SK-N-SH (cell line): ENCODE results near the gene CCL27. TPM values are rescaled to one million over a fixed set of nuclear protein-coding genes. Genes with fewer than 3 reads are reported as not detected.

Source experiments
- CTCF ChIA-PET: fragments of 300-600, 350-600 bp; formaldehyde crosslinking; extraction: SDS; loops from one replicate; lab custom pipeline; 2021; lab: Yijun Ruan, JAX
- POLR2A ChIA-PET: fragments of 350-600 bp; sonication (Branson Sonifier 250); formaldehyde crosslinking; extraction: SDS; loops from one replicate; lab custom pipeline; 2020; ENCODE audit warnings: antibody characterized with exemption, inconsistent platforms; lab: Yijun Ruan, JAX
- DNase-seq: peaks from one replicate; pipeline ENCODE4 v3.0.0; 2012
- H2AFZ ChIP-seq: fragments of 200-600 bp; sonication (generic); 2 replicates; pipeline ENCODE4 v1.8.1; 2016; ENCODE audit warnings: antibody characterized with exemption, mild to moderate bottlenecking, low read depth
- H3F3A ChIP-seq: fragments of 200-600 bp; sonication (generic); replicated peaks from 2 replicates; pipeline ENCODE3; 2016; ENCODE audit warnings: antibody characterized with exemption, mild to moderate bottlenecking; ENCODE audit not compliant: insufficient read depth
- H3K27ac ChIP-seq, 2 experiments: fragments of 200-500 bp in 1 of 2; fragments of 200-600 bp in 1 of 2; sonication (Bioruptor generic) in 1 of 2; sonication (generic), shearing (Covaris generic) in 1 of 2; 2 replicates each; pipeline versions ENCODE4 v1.5.1 to v1.6.1; 2014 to 2016; ENCODE audit warnings: low read depth in 2 of 2, inconsistent platforms in 1 of 2, low read length in 1 of 2, mild to moderate bottlenecking in 1 of 2, mixed read lengths in 1 of 2
- H3K27me3 ChIP-seq: fragments of 200-600 bp; sonication (generic), shearing (Covaris generic); 2 replicates; pipeline ENCODE4 v1.6.1; 2016; ENCODE audit warnings: mixed run types; ENCODE audit not compliant: insufficient read depth
- H3K36me3 ChIP-seq, 2 experiments: fragments of 200-500 bp in 1 of 2; fragments of 200-600 bp in 1 of 2; sonication (Bioruptor generic) in 1 of 2; sonication (generic) in 1 of 2; replicated peaks in 1 of 2; 2 replicates each; pipeline versions ENCODE3 to v1.5.1; 2014 to 2016; ENCODE audit warnings: low read length in 1 of 2, mild to moderate bottlenecking in 1 of 2; ENCODE audit not compliant: insufficient read depth in 2 of 2, control insufficient read depth in 1 of 2
- H3K4me1 ChIP-seq, 2 experiments: fragments of 200-500 bp in 1 of 2; fragments of 200-600 bp in 1 of 2; sonication (Bioruptor generic) in 1 of 2; sonication (generic), shearing (Covaris generic) in 1 of 2; 2 replicates each; pipeline versions ENCODE4 v1.5.1 to v1.6.1; 2014 to 2016; ENCODE audit warnings: low read depth in 1 of 2, low read length in 1 of 2, mixed run types in 1 of 2; ENCODE audit not compliant: insufficient read depth in 2 of 2, control insufficient read depth in 1 of 2
- H3K4me2 ChIP-seq: fragments of 200-600 bp; sonication (generic), shearing (Covaris generic); 2 replicates; pipeline ENCODE4 v1.6.1; 2017; ENCODE audit warnings: mixed run types
- H3K4me3 ChIP-seq, 2 experiments: fragments of 200-500 bp in 1 of 2; fragments of 200-600 bp in 1 of 2; sonication (Bioruptor generic) in 1 of 2; sonication (generic), shearing (Covaris generic) in 1 of 2; 2 replicates each; pipeline versions ENCODE4 v1.5.1 to v1.8.1; 2014 to 2016; ENCODE audit warnings: low read depth in 2 of 2, inconsistent platforms in 1 of 2, low read length in 1 of 2, mild to moderate bottlenecking in 1 of 2, mixed read lengths in 1 of 2, moderate library complexity in 1 of 2
- H3K79me2 ChIP-seq: fragments of 200-600 bp; sonication (generic); 2 replicates; pipeline ENCODE4 v1.8.1; 2017; ENCODE audit warnings: mild to moderate bottlenecking; ENCODE audit not compliant: insufficient read depth
- H3K9ac ChIP-seq: fragments of 200-600 bp; sonication (generic); 2 replicates; pipeline ENCODE4 v1.6.1; 2017; ENCODE audit warnings: mixed run types
- H3K9me2 ChIP-seq: fragments of 200-600 bp; sonication (generic); 2 replicates; pipeline ENCODE4 v1.6.1; 2017; ENCODE audit warnings: mixed run types
- H3K9me3 ChIP-seq: fragments of 200-600 bp; sonication (generic); 2 replicates; pipeline ENCODE4 v1.6.1; 2017; ENCODE audit warnings: mixed run types, mild to moderate bottlenecking, moderate library complexity
- H4K20me1 ChIP-seq: fragments of 200-600 bp; sonication (generic); 2 replicates; pipeline ENCODE4 v1.6.1; 2017; ENCODE audit warnings: mild to moderate bottlenecking, mixed run types; ENCODE audit not compliant: insufficient read depth
- CHD2 ChIP-seq: fragments of 150-350 bp; IDR thresholded peaks from 2 replicates; pipeline ENCODE4 v1.6.1; 2018; ENCODE audit warnings: low read length; ENCODE audit not compliant: partially characterized antibody
- CTCF ChIP-seq: fragments of 200-600 bp; sonication (generic); IDR thresholded peaks from 2 replicates; pipeline ENCODE4 v1.6.1; 2017; ENCODE audit warnings: antibody characterized with exemption, mild to moderate bottlenecking, moderate library complexity
- EP300 ChIP-seq, 2 experiments: IDR thresholded peaks; 2 replicates each; pipeline versions ENCODE4 v1.4.0 to v1.6.1; 2012; ENCODE audit warnings: borderline replicate concordance in 1 of 2, low read depth in 1 of 2, low read length in 1 of 2
- MAX ChIP-seq: IDR thresholded peaks from 2 replicates; pipeline ENCODE4 v1.4.0; 2012; ENCODE audit warnings: low read depth
- RAD21 ChIP-seq: IDR thresholded peaks from 2 replicates; pipeline ENCODE4 v1.6.1; 2012; ENCODE audit warnings: mild to moderate bottlenecking, low read length
- RCOR1 ChIP-seq: fragments of 150-350 bp; IDR thresholded peaks from 2 replicates; pipeline ENCODE4 v1.6.1; 2017; ENCODE audit warnings: antibody characterized with exemption, low read length
- SMC3 ChIP-seq: IDR thresholded peaks from 2 replicates; pipeline ENCODE4 v1.6.1; 2012; ENCODE audit warnings: low read depth, low read length, improper control_type of control experiment
- WGBS: methylation state at CpG from one replicate; pipeline ENCODE4 v1.1.6; 2017; ENCODE audit warnings: low lambda C conversion rate; 5-methylcytosine and 5-hydroxymethylcytosine counted together
- polyA plus RNA-seq, 3 experiments: library from polyadenylated mRNA; depleted of rRNA; stranded (reverse); fragments of >200 nt; gene quantifications; 2 replicates each; pipeline ENCODE4 v1.2.3, GENCODE V29; 2012
- TF ChIP-seq, protein P1 (sequence below): IDR thresholded peaks from 2 replicates; pipeline ENCODE4 v1.4.0; 2012; ENCODE audit warnings: low read depth, borderline replicate concordance
- TF ChIP-seq, protein P2 (sequence below): fragments of 150-350 bp; IDR thresholded peaks from 2 replicates; pipeline ENCODE4 v1.6.1; 2017; ENCODE audit warnings: antibody characterized with exemption, low read length, low read depth, borderline replicate concordance
- TF ChIP-seq, protein P3 (sequence below): fragments of 150-350 bp; IDR thresholded peaks from 2 replicates; pipeline ENCODE4 v1.6.1; 2016; ENCODE audit warnings: mild to moderate bottlenecking, low read depth, low read length

CCL27 gene
- polyA plus RNA-seq, 1 of the 3 experiments (the other 2 are of a cell fraction), result not detected

- 20% methylated on average over 19 of the region's 30 CpGs for WGBS
- H3K27ac ChIP-seq, result peak overlapping the region in 1 of 2 experiments; percentile 18; a peak in 2 of 4 replicates
- DNase-seq, result peak; percentile 90
Observed at GRCh38 chr9:34701769-34702736, 39.6 kb upstream of the CCL27 start.

More at GRCh38 chr9:34701769-34702736, 39.6 kb upstream of the CCL27 start:
- no peaks in the 10 kb centered on the region for H3K79me2 ChIP-seq
- no peaks in the 10 kb centered on the region for H3K9me2 ChIP-seq
- POLR2A ChIA-PET, result no interaction called here
- H3K36me3 ChIP-seq, result no peaks in the 10 kb centered on the region
- H3K4me1 ChIP-seq, result peaks cover 0 to 4% of the 10 kb centered on the region in 2 experiments; a peak in 1 of 4 replicates
- peak overlapping the region; percentile 54 to 58 for H3K4me3 ChIP-seq
- no peaks in the 10 kb centered on the region for H3F3A ChIP-seq
- no peaks in the 10 kb centered on the region for H4K20me1 ChIP-seq
- 0 out of 4 replicates have a peak, but pooled peaks of 1 of the 2 experiments have one; percentile 24 for TF ChIP-seq EP300 (IDR thresholded peaks at IDR 0.05; ENCODE audit: borderline replicate concordance in 1 of 2, low read depth in 1 of 2, low read length in 1 of 2)
- TF ChIP-seq, protein P1, sequence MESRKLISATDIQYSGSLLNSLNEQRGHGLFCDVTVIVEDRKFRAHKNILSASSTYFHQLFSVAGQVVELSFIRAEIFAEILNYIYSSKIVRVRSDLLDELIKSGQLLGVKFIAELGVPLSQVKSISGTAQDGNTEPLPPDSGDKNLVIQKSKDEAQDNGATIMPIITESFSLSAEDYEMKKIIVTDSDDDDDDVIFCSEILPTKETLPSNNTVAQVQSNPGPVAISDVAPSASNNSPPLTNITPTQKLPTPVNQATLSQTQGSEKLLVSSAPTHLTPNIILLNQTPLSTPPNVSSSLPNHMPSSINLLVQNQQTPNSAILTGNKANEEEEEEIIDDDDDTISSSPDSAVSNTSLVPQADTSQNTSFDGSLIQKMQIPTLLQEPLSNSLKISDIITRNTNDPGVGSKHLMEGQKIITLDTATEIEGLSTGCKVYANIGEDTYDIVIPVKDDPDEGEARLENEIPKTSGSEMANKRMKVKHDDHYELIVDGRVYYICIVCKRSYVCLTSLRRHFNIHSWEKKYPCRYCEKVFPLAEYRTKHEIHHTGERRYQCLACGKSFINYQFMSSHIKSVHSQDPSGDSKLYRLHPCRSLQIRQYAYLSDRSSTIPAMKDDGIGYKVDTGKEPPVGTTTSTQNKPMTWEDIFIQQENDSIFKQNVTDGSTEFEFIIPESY, result no peak
- TF ChIP-seq MAX, result no peak
- peak; percentile 90 for TF ChIP-seq SMC3
- TF ChIP-seq, protein P2, sequence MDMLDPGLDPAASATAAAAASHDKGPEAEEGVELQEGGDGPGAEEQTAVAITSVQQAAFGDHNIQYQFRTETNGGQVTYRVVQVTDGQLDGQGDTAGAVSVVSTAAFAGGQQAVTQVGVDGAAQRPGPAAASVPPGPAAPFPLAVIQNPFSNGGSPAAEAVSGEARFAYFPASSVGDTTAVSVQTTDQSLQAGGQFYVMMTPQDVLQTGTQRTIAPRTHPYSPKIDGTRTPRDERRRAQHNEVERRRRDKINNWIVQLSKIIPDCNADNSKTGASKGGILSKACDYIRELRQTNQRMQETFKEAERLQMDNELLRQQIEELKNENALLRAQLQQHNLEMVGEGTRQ, result no peak
- peak; percentile 59; the same call in 1 of the 2 replicates for TF ChIP-seq RCOR1
- peak; percentile 90 for TF ChIP-seq RAD21
- TF ChIP-seq, protein P3, sequence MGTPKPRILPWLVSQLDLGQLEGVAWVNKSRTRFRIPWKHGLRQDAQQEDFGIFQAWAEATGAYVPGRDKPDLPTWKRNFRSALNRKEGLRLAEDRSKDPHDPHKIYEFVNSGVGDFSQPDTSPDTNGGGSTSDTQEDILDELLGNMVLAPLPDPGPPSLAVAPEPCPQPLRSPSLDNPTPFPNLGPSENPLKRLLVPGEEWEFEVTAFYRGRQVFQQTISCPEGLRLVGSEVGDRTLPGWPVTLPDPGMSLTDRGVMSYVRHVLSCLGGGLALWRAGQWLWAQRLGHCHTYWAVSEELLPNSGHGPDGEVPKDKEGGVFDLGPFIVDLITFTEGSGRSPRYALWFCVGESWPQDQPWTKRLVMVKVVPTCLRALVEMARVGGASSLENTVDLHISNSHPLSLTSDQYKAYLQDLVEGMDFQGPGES, result no peak
- TF ChIP-seq CTCF, result peak; percentile 98
- TF ChIP-seq CHD2, result peak; percentile 68
- no peaks in the 10 kb centered on the region for H3K9me3 ChIP-seq
- H2AFZ ChIP-seq, result peak overlapping the region; percentile 62; the same call in 1 of the 2 replicates
- H3K9ac ChIP-seq, result peak overlapping the region; percentile 30; the same call in 1 of the 2 replicates
- H3K27me3 ChIP-seq, result no peaks in the 10 kb centered on the region
- CTCF ChIA-PET, result interaction anchor here (0.6 to 5.8 kb wide), 47 partner anchors 8 to 741 kb away, joined by 3 to 57 read pairs (median 5); partner anchors contain the start of genes CCL19, CCL21, CCL27 and DCTN3
- peak overlapping the region; percentile 75 for H3K4me2 ChIP-seq
